ENCODE measurements around the gene UBE2H.

DNA sequence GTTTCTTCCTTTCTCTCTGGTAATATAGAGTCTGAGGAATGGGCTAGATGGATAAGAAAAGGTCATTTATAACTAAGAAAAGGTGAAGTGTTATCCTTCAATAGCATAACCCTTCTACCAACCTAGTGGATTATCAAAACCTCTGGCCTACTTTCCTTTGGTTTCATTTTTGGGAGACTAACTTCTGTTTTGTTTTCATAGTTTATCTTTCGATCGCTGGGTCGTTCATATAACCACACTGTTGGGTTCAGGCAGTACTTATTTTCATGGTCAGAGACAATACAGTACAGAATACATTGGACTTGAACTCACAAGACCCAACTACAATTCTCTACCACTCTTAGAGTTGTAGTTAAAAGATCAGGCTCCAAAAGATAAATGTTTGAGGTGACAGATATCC lies 86.5 kb downstream of the UBE2H start:
- TF ChIP-seq POLR2A (IDR thresholded peaks at IDR 0.05; ENCODE audit: extremely low read depth, insufficient read length) = no peak
- TF ChIP-seq, protein P1, sequence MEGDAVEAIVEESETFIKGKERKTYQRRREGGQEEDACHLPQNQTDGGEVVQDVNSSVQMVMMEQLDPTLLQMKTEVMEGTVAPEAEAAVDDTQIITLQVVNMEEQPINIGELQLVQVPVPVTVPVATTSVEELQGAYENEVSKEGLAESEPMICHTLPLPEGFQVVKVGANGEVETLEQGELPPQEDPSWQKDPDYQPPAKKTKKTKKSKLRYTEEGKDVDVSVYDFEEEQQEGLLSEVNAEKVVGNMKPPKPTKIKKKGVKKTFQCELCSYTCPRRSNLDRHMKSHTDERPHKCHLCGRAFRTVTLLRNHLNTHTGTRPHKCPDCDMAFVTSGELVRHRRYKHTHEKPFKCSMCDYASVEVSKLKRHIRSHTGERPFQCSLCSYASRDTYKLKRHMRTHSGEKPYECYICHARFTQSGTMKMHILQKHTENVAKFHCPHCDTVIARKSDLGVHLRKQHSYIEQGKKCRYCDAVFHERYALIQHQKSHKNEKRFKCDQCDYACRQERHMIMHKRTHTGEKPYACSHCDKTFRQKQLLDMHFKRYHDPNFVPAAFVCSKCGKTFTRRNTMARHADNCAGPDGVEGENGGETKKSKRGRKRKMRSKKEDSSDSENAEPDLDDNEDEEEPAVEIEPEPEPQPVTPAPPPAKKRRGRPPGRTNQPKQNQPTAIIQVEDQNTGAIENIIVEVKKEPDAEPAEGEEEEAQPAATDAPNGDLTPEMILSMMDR (IDR thresholded peaks at IDR 0.05; ENCODE audit: low read depth, low read length) = no peak
- TF ChIP-seq, protein P2, sequence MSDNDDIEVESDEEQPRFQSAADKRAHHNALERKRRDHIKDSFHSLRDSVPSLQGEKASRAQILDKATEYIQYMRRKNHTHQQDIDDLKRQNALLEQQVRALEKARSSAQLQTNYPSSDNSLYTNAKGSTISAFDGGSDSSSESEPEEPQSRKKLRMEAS (IDR thresholded peaks at IDR 0.05; ENCODE audit: low read depth, low read length) = no peak
- no peak for TF ChIP-seq MYC (IDR thresholded peaks at IDR 0.05; ENCODE audit: low read depth, low read length)

All from NB4 (cell line).